AG04449 (cell line): ENCODE data around the gene CEACAM18.

Experiments
- CTCF ChIA-PET: fragments of 350-600 bp; formaldehyde crosslinking; extraction: SDS; loops from one replicate; lab custom pipeline; 2021; ENCODE audit warnings: antibody characterized with exemption; lab: Yijun Ruan, JAX
- POLR2A ChIA-PET: fragments of 400-600, 350-600 bp; formaldehyde crosslinking; extraction: SDS; loops from one replicate; lab custom pipeline; 2020; ENCODE audit warnings: antibody characterized with exemption, inconsistent platforms; lab: Yijun Ruan, JAX
- DNase-seq: peaks from one replicate; pipeline ENCODE4 v3.0.0-alpha.2; 2010; ENCODE audit warnings: low read depth, low spot score
- H3K4me3 ChIP-seq: 2 replicates; pipeline ENCODE4 v1.5.1; 2011; ENCODE audit warnings: low read depth, mild to moderate bottlenecking, control low read depth, low read length
- CTCF ChIP-seq: IDR thresholded peaks from one replicate; pipeline ENCODE4 v1.5.1; 2011; ENCODE audit warnings: mild to moderate bottlenecking, moderate library complexity, low read length, control low read depth, inconsistent platforms; ENCODE audit not compliant: insufficient read depth; ENCODE audit errors: missing control alignments

CEACAM18 gene

GRCh38 chr19:51480590-51480989 lies 2.3 kb downstream of the CEACAM18 start:
- DNase-seq, result no peak
- ChIA-PET CTCF (interaction anchor here (1.2 to 2.6 kb wide), 2 partner anchors 7 to 34 kb away, joined by 4 to 12 read pairs; no protein-coding TSS in a partner anchor), POLR2A (no interaction called here)
- no peak overlapping the region for H3K4me3 ChIP-seq
- no peak for TF ChIP-seq CTCF

GRCh38 chr19:51485960-51486660 lies 7.8 kb downstream of the CEACAM18 start:
- POLR2A ChIA-PET, result no interaction called here
- no peak for TF ChIP-seq CTCF
- CTCF ChIA-PET, result no interaction called here
- DNase-seq, result no peak
- no peak overlapping the region for H3K4me3 ChIP-seq

- DNase-seq, result no peak
- ChIA-PET POLR2A (no interaction called here), CTCF (interaction anchor here (1.4 to 1.7 kb wide), 3 partner anchors 14 to 26 kb away, joined by 3 to 6 read pairs (median 4); no protein-coding TSS in a partner anchor)
- no peak for TF ChIP-seq CTCF
- no peak overlapping the region for H3K4me3 ChIP-seq
Measured at GRCh38 chr19:51488491-51488890, 10.2 kb downstream of the CEACAM18 start.

- no peak overlapping the region for H3K4me3 ChIP-seq
- no peak for TF ChIP-seq CTCF
- ChIA-PET POLR2A (no interaction called here), CTCF (interaction anchor here (1.5 kb wide), 1 partner anchor 16 kb away, joined by 4 read pairs; no protein-coding TSS in a partner anchor)
- DNase-seq, result no peak
Measured at GRCh38 chr19:51489113-51489512, 10.8 kb downstream of the CEACAM18 start.

GRCh38 chr19:51490676-51491075 lies 12.3 kb downstream of the CEACAM18 start:
- no peak for DNase-seq
- no peak overlapping the region for H3K4me3 ChIP-seq
- no peak for TF ChIP-seq CTCF
- ChIA-PET POLR2A (no interaction called here), CTCF (no interaction called here)

GRCh38 chr19:51491586-51491985 lies 13.2 kb downstream of the CEACAM18 start:
- ChIA-PET CTCF (interaction anchor here (0.9 kb wide), 1 partner anchor 22 kb away, joined by 4 read pairs; no protein-coding TSS in a partner anchor), POLR2A (no interaction called here)
- TF ChIP-seq CTCF, result no peak

More at GRCh38 chr19:51491586-51491985, 13.2 kb downstream of the CEACAM18 start:
- DNase-seq, result no peak
- H3K4me3 ChIP-seq, result no peak overlapping the region
